Measurements from ENCODE around the gene NTHL1.
"Not testable (repeated sequence)": the region's sequence is repeated elsewhere in the genome, so short reads cannot be mapped to it uniquely, and the experiment has no call there.

The NTHL1 gene

GRCh38 chr16:2015117-2015946, 32.3 kb downstream of the NTHL1 start:
- no peak for DNase-seq
- Mint-ChIP-seq H3K27me3 (peaks cover 43% of the 10 kb centered on the region), H3K27ac (no peak overlapping the region), H3K4me3 (no peak overlapping the region), H3K9me3 (no peaks in the 10 kb centered on the region), H3K4me1 (peaks cover 2% of the 10 kb centered on the region), H3K36me3 (no peaks in the 10 kb centered on the region)
- CTCF ChIA-PET = no interaction called here

- H3K27me3 Mint-ChIP-seq = peaks cover 25% of the 10 kb centered on the region
- no peak overlapping the region for H3K4me3 Mint-ChIP-seq
- H3K4me1 Mint-ChIP-seq = peaks cover 12% of the 10 kb centered on the region
- no peak for DNase-seq
- H3K9me3 Mint-ChIP-seq = no peaks in the 10 kb centered on the region
- H3K27ac Mint-ChIP-seq = no peak overlapping the region
- CTCF ChIA-PET = interaction anchor here (1.0 to 2.0 kb wide), 3 partner anchors 9 to 127 kb away, joined by 3 to 9 read pairs (median 6); no protein-coding TSS in a partner anchor
- peaks cover 2% of the 10 kb centered on the region for H3K36me3 Mint-ChIP-seq
Observed at GRCh38 chr16:2013527-2013926, 34.1 kb downstream of the NTHL1 start.

DNA sequence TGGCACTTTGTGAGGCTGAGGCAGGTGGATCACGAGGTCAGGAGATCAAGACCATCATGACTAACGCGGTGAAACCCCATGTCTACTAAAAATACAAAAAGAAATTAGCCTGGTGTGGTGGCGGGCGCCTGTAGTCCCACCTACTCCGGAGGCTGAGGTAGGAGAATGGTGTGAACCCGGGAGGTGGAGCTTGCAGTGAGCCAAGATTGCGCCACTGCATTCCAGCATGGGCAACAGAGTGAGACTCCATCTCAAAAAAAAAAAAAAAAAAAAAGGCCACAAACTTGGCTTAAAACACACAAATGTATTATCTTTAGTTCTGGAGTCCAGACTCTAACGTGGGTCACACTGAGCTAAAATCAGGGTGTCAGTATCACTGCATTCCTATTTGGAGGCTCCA, 35.9 kb downstream of the NTHL1 start:
- H3K27me3 Mint-ChIP-seq, H3K9me3 Mint-ChIP-seq, H3K36me3 Mint-ChIP-seq, H3K4me3 Mint-ChIP-seq, CTCF ChIA-PET, DNase-seq, H3K27ac Mint-ChIP-seq: not testable (repeated sequence)
- H3K4me1 Mint-ChIP-seq = peaks cover 30% of the 10 kb centered on the region

GRCh38 chr16:2009791-2010510, 37.7 kb downstream of the NTHL1 start, which contains the start of gene ZNF598:
ZNF598 (minus strand) TSS chr16:2009821.
- Mint-ChIP-seq H3K4me3 (peak within 1 kb of the TSS; percentile 90), H3K4me1 (peaks cover 42% of the 10 kb centered on the region), H3K27ac (peak within 1 kb of the TSS; percentile 92), H3K9me3 (no peaks in the 10 kb centered on the region), H3K27me3 (no peaks in the 10 kb centered on the region), H3K36me3 (peaks cover 8% of the 10 kb centered on the region)
- CTCF ChIA-PET = no interaction called here
- peak; percentile 85 for DNase-seq

DNA sequence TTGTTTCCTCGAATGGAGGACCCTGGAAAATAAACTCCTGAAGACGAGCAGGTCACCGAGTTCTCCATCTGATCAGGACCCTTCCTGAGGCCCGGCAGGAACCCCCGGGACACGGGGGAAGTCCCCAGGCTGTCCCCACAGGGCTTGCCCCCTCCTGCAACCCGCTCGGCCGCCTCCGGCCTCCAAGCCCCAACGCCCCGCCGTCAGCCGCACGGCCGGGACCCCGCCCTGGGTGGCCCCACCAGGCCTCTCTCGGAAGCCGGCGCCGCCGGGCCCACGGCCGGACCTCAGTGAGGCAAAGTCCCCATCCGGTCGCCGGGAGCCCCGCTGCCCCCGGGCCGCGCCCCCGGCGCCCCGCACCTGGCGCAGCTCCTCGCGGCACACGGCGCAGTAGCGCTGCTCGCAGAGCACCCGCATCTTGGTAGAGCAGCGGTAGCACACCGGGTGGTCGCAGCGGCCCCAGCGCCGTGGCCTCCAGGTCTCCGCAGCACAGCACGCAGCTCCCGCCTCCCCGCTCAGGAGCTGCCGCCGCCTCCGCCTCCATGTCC, 38.4 kb downstream of the NTHL1 start:
- Mint-ChIP-seq H3K27me3 (no peaks in the 10 kb centered on the region), H3K9me3 (no peaks in the 10 kb centered on the region), H3K27ac (peak overlapping the region; percentile 92), H3K4me1 (peaks cover 47% of the 10 kb centered on the region), H3K4me3 (peak overlapping the region; percentile 86), H3K36me3 (peaks cover 8% of the 10 kb centered on the region)
- CTCF ChIA-PET = interaction anchor here (2.0 kb wide), 1 partner anchor 131 kb away, joined by 8 read pairs; no protein-coding TSS in a partner anchor
- DNase-seq = peak; percentile 43

- peaks cover 8% of the 10 kb centered on the region for H3K36me3 Mint-ChIP-seq
Observed at GRCh38 chr16:2008631-2009163, 38.9 kb downstream of the NTHL1 start.

GRCh38 chr16:2008009-2008526, 39.6 kb downstream of the NTHL1 start:
- Mint-ChIP-seq H3K4me3 (peak overlapping the region; percentile 86), H3K4me1 (peaks cover 51% of the 10 kb centered on the region), H3K9me3 (no peaks in the 10 kb centered on the region)

More at GRCh38 chr16:2008631-2009163, 38.9 kb downstream of the NTHL1 start:
- DNase-seq = peak; percentile 57
- no peaks in the 10 kb centered on the region for H3K9me3 Mint-ChIP-seq
- no peaks in the 10 kb centered on the region for H3K27me3 Mint-ChIP-seq
- CTCF ChIA-PET = interaction anchor here (2.0 kb wide), 1 partner anchor 132 kb away, joined by 8 read pairs; no protein-coding TSS in a partner anchor
- H3K27ac Mint-ChIP-seq = peak overlapping the region; percentile 92
- peaks cover 51% of the 10 kb centered on the region for H3K4me1 Mint-ChIP-seq
- peak overlapping the region; percentile 86 for H3K4me3 Mint-ChIP-seq

DNA sequence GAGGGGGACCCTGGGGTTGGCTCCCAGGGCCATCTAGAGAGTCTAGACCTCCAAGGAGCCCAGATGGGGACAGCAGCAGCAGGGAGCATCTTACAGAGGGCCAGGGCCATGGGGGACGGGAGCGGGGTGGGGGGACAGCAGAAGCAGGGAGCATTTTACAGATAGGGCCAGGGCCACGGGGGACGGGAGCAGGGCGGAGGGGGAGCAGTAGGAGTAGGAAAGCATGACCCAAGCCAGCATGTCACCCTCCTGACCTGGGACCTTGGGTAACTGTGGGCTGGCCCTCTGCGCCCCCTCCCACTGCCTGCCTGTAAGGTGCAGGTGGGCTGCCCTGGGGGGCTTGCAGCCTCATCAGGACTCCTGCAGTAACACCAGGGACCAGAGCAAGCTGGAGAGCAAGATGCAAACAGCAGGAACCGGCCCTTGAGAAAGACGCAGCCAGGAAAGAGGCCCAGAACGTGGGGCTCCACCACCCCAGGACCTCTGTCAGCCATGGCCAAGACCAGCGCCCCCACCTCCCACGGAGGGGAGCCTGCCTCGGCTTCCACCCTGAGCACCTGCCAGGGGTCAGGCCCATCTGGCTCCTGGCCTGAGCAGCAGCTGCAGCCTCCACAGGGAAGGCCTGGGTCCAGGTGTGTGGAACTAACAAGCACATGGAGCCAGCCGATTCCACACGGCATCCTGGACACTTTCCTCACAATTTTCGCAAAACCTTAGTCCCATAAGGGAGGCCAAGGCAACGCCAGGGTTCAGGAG, 40.4 kb downstream of the NTHL1 start:
- H3K36me3 Mint-ChIP-seq = peaks cover 11% of the 10 kb centered on the region
- H3K27ac Mint-ChIP-seq = peak overlapping the region; percentile 92
- H3K4me1 Mint-ChIP-seq = peaks cover 51% of the 10 kb centered on the region
- CTCF ChIA-PET = interaction anchor here (2.0 kb wide), 1 partner anchor 133 kb away, joined by 8 read pairs; no protein-coding TSS in a partner anchor
- H3K4me3 Mint-ChIP-seq = peak overlapping the region; percentile 86
- H3K27me3 Mint-ChIP-seq = no peaks in the 10 kb centered on the region
- no peak for DNase-seq
- no peaks in the 10 kb centered on the region for H3K9me3 Mint-ChIP-seq

More at GRCh38 chr16:2008009-2008526, 39.6 kb downstream of the NTHL1 start:
- peak overlapping the region; percentile 92 for H3K27ac Mint-ChIP-seq
- peaks cover 9% of the 10 kb centered on the region for H3K36me3 Mint-ChIP-seq
- DNase-seq = peak; percentile 52
- CTCF ChIA-PET = interaction anchor here (2.0 kb wide), 1 partner anchor 132 kb away, joined by 8 read pairs; no protein-coding TSS in a partner anchor
- no peaks in the 10 kb centered on the region for H3K27me3 Mint-ChIP-seq

DNA sequence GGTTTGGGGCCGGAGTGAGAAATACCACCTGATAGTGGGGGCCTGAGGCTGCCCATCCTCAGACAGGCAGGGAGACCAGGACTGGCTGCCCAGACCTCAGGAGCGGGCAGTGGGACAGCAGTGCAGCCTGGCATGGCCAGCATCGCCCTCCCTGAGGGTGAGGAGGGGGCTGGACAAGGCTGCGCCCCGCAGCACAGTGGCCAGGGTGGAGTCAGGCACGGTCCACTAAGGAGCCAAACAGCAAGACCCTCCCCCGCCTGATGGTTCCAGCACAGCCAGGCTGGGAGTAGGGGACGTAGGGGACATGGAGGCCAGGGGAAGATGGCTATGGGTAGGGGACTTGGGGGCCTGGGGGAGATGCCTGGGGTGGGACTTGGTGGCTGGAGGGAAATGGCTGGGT, 41.3 kb downstream of the NTHL1 start:
- Mint-ChIP-seq H3K27ac (no peak overlapping the region), H3K4me1 (peaks cover 51% of the 10 kb centered on the region), H3K4me3 (no peak overlapping the region), H3K27me3 (no peaks in the 10 kb centered on the region), H3K9me3 (no peaks in the 10 kb centered on the region), H3K36me3 (peaks cover 16% of the 10 kb centered on the region)
- CTCF ChIA-PET = no interaction called here
- DNase-seq = no peak

DNA sequence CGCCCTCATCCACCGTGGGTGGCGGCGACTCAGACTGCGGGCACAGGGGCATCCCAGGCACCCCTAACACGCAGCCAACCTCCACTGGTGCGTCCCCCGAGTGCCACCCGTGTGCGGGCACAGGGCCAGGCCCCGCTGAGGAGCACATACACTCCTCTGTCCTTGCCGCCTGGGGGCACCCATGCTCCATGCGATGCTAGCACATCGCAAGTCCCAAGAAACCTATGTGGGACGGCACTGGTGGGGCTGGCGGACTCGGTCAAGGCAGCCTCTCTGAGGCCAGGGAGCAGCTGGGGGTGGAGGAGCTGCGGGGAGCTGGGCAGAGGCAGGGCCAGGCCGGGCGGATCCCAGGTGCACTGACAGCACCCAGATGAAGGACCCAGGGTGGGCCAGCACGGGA, 42.0 kb downstream of the NTHL1 start:
- H3K4me3 Mint-ChIP-seq = no peak overlapping the region
- H3K36me3 Mint-ChIP-seq = peaks cover 23% of the 10 kb centered on the region
- no peak for DNase-seq
- H3K4me1 Mint-ChIP-seq = peaks cover 51% of the 10 kb centered on the region
- no peaks in the 10 kb centered on the region for H3K27me3 Mint-ChIP-seq
- no peak overlapping the region for H3K27ac Mint-ChIP-seq
- CTCF ChIA-PET = interaction anchor here (0.7 to 1.8 kb wide), 2 partner anchors 142 to 245 kb away, joined by 3 to 10 read pairs; partner anchors contain the start of genes ECI1 and RAB26
- no peaks in the 10 kb centered on the region for H3K9me3 Mint-ChIP-seq

DNA sequence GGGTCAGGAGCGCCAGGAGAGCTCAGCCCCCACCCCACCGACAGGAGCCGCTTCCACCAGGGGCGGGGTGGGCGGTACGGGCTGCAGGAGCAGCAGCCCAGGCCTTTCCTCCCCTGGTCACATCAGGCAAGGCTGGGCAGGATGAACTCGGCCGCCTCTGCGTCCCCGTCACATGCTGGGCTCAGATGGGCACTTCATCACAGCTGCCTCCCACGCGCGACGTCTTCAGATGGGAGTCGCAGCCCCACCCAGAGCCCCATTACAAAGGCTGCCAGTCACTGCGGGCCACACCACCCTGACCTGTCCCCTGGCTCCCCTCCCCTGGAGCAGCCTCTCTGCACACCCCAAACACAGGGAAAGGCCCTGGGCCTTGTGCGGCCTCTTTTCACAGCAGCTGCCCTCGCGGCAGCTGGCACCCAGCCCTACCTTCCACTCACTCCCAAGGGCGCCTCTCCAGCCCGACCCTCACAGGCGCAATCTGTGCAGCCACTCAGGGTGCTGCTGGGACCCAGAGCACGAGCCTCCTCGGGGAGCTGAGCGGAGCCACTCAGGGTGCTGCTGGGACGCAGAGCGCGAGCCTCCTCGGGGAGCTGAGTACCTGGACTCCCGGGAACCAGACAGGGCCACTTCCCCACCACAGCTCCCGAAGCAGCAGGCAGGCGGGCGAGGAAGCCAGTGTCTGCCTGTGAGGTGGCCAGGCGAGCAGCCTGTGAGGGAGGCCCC, 42.7 kb downstream of the NTHL1 start:
- no peak for DNase-seq
- H3K27ac Mint-ChIP-seq = peak overlapping the region; percentile 55
- no peak overlapping the region for H3K4me3 Mint-ChIP-seq
- no peaks in the 10 kb centered on the region for H3K9me3 Mint-ChIP-seq
- H3K27me3 Mint-ChIP-seq = no peaks in the 10 kb centered on the region
- peaks cover 23% of the 10 kb centered on the region for H3K36me3 Mint-ChIP-seq
- CTCF ChIA-PET = interaction anchor here (0.7 to 2.3 kb wide), 12 partner anchors 8 to 246 kb away, joined by 3 to 18 read pairs (median 4); partner anchors contain the start of genes ECI1, GFER, RAB26 and RPS2
- H3K4me1 Mint-ChIP-seq = peaks cover 45% of the 10 kb centered on the region

DNA sequence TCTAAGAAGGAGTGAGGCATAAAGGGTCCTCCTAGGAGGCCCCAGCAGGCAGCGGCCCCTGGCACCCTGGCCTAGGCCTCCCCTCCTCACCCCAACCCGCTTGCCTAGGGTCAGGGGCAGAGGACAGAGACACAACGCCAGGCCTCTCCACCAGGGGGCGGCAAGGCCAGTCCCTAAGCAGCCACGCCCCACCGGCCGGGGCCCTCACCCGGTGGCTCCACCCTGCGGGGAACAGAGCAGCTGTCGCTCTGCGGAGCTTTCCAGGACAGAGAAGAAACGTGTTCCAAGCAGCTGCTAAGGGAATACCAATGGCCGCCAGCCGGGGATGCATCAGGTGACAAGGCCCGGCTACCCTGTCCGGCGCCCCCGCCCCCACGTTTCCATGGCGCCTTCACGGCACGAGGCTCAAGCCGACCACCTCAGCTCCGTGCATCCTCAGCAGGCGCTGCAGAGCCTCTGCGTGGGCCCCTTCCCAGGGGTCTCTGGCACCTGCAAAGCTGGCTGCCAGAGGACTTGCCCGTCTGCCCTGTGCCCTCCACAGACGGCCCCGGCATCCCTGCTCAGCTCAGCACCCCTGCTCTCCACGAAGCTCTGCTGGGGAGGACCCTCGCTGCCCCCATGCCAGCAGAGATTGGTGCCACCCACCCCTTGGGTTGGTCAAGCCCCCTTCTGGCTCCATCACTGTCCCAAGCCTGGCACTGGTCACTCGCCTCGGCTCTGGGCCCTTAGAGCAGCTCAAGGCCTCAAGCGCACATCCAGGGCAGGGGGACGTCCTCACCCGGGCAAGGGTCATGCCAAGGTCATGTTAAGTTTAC, 43.6 kb downstream of the NTHL1 start:
- Mint-ChIP-seq H3K9me3 (no peaks in the 10 kb centered on the region), H3K36me3 (peaks cover 23% of the 10 kb centered on the region), H3K27me3 (no peaks in the 10 kb centered on the region), H3K4me1 (peaks cover 43% of the 10 kb centered on the region), H3K27ac (no peak overlapping the region), H3K4me3 (no peak overlapping the region)
- DNase-seq = peak; percentile 93
- CTCF ChIA-PET = interaction anchor here (0.7 to 2.3 kb wide), 22 partner anchors 8 to 248 kb away, joined by 3 to 18 read pairs (median 5); partner anchors contain the start of genes ECI1, GFER, NPW and RAB26

All from activated naive CD4-positive, alpha-beta T cell treated with anti-CD3 and anti-CD28 coated beads, Interleukin-2, amount 10 ng/mL, durations not matched to agents 7 days and 5 days (primary cell).